HG03432 (cell line): Measurements from ENCODE around the gene CGB1.
"Not testable (repeated sequence)": the region's sequence is repeated elsewhere in the genome, so short reads cannot be mapped to it uniquely, and the experiment has no call there.

Experiments used
- ATAC-seq: cut with Tn5 transposase; IDR thresholded peaks from one replicate; pipeline ENCODE4 v1.9.1; 2021; ENCODE audit warnings: mild to moderate bottlenecking, moderate library complexity; ENCODE audit not compliant: unreplicated experiment

Gene CGB1

DNA sequence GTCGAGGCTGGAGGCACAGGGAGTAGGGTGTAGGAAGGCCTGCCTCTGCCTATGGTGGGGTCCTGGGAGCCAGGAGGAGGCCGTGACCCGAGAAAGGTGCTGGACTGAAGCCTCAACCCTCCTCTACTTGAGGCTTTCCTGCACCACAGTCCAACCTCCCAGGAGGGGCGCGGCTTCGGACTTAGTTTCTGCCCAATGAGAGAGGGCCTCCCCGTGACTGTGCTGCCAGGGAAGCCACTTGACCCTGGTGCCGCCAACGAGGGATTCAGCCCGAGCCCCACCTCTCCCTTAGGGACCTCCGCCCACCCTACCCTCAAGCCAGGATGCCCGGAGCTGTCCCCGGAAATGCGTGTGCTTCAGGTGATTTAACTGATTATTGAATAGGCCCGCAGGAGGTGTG, 12.5 kb downstream of the CGB1 start, which contains the start of gene CGB3:
Gene CGB3, minus strand, starts transcription at position 101 of the 400 bp plus-strand sequence. CDS start 362 bp downstream, outside the sequence.
- not testable (repeated sequence) for ATAC-seq

DNA sequence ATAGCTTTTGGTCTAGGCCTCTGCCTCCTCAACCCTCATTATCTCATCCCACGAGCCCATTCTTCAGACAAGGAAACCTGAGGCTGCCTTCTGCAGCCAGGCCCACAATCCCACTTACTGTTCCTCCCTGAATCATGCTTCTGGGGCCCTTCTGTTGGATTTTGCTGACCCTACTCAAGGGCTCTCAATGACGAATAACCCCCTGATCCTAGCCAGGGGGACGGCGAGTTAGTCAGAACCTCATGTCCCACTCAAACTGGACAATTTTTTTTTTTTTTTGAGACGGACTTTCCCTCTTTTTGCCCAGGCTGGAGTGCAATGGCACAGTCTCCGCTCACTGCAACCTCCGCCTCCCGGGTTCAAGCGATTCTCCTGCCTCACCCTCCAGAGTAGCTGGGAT, 14.6 kb downstream of the CGB1 start:
- ATAC-seq, result no peak

DNA sequence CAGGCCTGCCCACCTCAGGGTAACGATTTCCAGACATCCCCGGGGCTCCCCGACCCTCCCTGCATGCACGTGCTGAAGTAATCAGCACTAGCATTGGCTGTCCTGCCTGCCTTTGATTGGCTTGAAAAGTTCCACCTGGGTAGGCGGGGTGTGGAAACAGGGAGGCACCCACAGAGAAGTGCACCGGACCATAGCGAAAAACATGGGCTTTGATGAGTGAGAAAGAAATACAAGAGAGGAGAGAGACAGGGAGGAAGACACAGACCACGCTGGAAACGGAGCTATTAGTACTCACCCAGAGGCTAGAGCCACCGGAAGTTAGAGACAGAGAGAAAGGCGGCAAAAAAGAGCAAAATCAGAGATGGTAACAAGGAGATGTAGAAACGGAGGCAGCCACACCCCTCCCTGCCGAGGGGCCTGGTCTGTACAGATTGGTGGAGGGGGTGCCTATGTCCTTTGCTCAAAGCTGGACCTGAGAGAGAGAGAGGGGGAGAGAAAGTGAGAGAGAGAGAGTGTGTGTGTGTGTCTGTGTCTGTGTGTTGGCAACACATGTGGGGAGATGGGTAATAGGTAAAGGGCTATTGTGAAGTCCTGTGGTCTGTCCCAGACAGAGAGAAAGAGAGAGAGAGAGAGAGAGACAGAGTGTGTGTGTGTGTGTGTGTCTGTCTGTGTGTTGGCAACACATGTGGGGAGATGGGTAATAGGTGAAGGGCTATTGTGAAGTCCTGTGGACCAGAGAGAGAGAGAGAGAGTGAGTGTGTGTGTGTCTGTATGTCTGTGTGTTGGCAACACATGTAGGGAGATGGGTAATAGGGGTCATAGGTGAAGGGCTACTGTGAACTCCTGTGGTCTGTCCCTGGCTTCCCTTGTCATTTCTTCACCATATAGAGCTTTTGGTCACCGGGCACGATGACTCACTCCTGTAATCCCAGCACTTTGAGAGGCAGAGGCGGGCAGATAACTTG, 15.5 kb downstream of the CGB1 start:
- no peak for ATAC-seq

DNA sequence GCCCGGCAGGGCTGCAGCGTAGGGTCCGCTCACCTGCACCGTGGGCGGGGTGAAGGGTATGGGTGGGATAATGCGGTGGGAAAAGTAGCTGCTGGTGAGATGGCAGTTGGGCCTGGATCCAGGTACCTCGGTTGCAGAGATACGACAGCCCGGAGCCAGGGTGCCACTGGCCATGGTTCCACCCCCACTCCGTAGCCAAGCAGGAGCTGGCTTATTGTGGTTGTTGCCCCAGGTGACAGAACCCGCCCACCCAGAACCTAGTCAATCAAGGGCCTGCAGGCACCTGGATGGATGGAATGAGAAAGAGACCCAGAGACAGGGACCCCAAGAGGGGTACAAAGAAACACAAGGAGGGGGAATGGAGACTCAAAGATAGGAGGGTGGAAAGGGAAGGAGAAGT, 16.4 kb downstream of the CGB1 start:
- ATAC-seq, result no peak

DNA sequence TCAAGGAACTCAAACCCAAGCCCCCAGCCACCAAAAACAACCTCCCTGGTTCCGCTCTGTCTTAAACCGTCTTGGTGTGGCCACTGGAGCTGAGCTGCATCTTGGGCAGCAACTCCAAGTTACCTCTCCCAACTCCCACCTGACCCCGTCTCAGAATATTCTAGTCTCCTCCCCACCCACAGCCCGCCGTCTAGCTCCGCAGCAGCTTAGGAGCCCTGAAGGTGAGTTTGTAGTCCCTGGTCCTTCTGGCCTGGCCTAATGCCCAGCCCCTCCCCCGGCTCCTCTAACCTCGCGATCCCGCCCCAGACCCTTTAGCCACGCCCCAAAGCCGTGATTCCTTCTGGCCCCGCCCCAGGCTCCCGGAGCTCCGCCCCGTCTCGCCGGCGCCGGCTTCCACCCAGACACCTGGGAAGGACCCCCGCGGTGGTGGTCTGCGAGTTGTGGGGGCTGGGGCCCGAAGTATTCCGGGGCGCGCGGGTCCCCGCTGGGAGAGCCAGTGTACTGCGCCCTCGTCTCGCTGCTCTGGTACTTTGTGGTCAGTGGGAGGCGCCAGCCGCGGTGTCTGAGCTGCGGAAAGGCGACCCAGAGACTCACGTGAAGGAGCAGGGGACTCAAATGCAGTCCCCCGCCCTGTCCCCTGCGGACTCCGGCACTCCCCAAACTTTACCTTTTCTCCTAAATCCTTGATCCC, 17.3 kb downstream of the CGB1 start:
- no peak for ATAC-seq

DNA sequence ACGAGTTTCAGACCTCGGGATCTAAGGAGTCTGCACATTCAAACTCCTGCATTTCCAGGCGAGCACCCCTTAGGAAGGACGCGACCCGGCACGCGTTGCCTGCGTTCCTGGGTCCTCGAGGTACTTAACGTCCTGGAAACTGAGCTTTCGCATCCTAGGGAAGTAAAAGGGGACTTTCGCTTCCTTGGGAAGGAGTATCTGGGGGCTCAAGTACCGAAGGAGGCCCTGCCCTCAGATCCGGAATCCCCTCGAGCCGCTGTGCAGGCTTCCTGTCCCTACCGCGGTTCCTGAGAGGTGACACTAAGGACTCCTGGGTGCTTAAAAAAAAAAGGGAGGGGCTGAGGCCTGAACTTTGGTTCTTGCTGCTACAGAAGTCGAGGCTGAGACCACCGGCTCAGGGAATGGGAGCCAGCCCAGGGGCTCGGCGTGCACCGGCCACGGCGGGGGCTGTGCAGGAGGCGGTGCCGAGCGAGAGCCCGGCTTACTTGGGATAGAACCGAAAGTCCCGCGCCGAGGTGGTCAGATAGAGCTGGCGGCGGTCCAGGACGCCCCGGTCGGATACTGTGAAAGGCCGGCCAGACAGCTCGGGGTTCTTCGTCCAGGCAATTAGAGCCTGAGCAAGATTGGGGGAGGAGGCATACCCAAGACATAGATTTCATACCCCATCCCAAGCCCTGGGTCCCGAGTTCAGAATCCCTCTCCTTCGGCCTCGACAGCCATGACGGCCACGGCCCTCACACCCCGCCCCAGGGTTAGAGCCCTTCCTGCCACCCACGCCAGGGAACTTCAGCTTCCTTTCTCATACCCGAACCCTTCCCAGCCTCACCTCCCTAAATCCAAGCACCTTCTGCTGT, 18.1 kb downstream of the CGB1 start:
- ATAC-seq, result not testable (repeated sequence)

DNA sequence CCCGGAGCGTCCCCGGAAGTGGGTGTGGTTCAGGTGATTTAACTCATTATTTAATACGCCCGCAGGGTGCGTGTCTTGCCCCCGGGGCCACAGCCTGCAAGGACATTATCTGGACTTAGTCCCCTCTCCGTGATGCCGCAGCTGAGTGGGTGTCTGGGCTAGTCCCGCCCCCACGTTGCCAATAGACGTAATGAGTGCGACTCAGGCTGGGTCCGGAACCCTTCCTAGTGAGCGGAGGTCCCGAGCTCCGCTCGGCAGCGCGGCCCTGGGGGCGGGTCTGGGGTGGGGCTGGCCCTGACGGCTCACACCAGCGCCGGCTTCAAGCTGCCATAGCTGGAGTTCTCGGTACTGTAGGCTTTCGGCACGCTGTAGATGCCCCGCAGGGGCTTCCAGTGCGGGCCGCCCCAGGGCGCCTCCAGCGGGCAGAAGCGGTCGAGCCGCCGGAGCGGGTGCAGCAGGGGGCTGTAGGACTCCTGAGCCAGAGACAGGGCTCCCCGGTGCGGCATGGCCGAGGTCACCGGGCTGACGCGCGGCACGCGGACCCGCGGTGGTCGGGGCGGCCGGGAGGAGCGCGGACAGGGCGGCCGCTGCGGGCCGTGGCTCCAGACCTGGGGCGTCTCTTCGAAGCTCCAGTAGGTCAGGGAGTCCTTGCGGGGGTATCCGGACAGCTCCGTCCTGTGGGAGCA, 18.9 kb downstream of the CGB1 start:
- peak; percentile 49 for ATAC-seq

DNA sequence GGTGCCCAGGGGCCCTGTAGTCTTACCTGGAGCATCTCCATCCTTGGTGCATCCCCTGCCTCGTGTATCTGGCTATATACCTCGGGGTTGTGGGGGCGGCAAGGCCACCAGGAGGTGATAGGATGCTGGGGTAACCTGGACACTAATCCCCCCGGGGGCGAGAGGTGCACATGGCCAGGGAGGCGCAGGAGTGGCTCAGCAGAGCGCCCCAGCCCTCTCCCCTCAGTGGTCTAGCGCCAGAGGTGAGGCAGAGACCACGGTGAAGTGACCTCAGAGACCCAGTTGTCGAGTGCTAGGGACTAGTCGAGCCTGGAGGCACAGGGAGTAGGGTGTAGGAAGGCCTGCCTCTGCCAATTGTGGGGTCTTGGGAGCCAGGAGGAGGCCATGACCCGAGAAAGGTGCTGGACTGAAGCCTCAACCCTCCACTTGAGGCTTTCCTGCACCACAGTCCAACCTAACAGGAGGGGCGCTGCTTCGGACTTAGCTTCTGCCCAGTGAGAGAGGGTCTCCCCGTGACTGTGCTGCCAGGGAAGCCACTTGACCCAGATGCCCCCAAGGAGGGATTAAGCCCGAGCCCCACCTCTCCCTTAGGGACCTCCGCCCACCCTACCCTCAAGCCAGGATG, 19.5 kb downstream of the CGB1 start, which contains the start of gene LHB:
Gene LHB, minus strand, starts transcription at position 51 of the 625 bp plus-strand sequence. Its CDS starts 10 bp downstream, at position 41.
- no peak for ATAC-seq

DNA sequence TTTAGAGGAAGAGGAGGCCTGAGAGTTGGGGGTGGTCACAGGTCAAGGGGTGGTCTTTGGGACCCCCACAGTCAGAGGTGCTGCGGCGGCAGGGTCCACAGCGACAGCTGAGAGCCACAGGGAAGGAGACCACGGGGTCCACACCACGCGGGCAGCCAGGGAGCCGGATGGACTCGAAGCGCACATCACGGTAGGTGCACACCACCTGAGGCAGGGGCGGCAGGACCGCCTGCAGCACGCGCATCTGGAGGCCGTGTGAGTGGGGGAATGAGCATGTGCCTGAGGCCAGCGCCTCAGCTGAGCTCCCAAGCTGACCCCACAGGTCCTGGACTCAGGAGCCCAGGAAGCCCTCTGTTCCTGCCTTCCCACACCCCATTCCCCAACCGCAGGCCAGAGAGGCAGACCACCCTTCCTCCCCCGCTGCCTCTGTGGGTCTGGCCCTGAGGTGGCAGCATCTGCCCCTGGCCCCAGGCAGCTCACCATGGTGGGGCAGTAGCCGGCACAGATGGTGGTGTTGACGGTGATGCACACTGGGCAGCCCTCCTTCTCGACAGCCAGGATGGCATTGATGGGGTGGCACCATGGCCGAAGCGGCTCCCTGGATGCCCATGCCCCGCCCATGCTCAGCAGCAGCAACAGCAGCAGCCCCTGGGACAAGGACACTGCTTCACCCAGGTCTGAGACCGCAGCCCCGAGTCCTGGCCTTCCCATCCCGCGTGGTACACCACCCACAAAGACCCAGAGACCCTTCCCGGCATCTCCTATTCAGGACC, 20.4 kb downstream of the CGB1 start:
- no peak for ATAC-seq

DNA sequence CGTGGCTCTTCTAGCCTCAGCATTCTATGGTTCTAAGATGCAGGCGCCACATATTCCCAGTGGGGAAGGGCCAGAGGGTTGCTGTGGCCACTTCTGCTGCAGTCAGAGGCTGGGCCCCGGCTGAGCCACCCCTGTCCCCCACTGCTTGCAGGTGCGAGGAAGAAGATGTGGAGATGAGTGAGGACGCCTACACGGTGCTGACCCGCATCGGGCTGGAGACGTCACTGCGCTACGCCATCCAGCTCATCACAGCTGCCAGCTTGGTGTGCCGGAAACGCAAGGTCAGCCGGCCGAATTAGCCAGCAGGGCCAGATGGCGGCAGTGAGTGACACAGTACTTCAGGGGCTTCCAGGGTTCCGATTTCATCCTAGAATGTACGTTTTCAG, 21.8 kb downstream of the CGB1 start:
- no peak for ATAC-seq

DNA sequence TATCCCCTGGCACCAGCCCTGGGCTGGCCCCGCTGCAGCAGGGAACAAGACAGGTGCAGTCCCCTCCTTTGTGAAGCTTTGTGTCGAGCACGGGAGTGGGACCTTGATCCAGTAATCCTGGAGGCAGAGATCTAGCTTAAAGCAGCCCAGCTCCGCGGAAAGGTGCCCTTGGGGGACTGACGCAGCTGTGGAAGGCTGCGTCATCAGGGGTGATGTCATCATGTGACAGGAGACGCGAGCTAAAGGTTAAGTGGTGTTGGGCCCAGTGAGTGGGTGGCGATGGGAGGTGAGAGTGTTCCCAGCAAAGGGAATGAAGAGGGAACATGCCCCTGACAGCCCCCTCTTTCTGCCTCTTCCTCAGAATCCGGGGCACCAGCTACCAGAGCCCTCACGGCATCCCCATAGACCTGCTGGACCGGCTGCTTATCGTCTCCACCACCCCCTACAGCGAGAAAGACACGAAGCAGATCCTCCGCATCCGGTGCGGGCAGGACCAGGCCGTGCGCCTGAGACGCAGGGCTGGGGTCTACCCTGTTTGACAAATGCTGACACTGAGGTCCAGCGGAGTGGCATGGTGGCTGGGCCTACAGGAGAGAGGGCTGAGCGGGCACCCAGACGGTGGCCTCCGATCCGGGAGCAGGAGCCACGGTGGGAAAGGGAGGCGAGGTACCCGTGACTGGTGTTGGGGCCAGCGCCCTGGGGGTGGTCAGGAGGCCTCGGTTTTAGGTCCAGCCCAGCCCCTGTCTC, 22.4 kb downstream of the CGB1 start:
- ATAC-seq, result no peak

DNA sequence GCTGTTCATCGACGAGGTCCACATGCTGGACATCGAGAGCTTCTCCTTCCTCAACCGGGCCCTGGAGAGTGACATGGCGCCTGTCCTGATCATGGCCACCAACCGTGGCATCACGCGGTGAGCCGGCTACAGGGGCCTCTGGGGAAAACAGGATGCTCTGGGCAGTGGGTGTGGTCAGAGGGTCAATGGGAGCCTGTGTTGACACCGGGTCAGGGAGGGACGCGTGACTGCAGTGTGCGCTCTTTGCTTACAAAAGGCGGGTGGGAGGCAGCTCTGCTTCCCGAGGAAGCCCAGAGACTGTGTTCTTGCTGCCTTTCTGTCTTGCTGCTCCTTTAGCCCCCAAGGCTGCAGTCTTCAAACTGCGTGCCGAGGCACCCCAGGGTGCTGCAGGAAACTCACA, 25.5 kb downstream of the CGB1 start:
- no peak for ATAC-seq

DNA sequence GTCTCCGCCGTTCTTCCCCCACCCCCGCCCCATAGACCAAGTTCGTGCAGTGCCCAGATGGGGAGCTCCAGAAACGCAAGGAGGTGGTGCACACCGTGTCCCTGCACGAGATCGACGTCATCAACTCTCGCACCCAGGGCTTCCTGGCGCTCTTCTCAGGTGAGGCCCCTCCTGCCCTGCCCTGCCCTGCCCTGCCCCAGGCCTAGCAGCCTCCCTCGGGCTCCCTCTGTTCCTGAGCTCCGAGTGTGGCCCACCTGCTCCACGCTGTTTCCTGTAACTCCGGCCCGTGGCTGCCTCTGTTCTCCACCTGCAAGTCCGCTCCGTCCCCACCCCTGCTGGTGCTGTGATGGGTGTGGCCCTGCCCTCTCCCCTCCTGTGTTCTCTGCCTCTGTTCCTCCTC, 26.2 kb downstream of the CGB1 start:
- ATAC-seq, result no peak

DNA sequence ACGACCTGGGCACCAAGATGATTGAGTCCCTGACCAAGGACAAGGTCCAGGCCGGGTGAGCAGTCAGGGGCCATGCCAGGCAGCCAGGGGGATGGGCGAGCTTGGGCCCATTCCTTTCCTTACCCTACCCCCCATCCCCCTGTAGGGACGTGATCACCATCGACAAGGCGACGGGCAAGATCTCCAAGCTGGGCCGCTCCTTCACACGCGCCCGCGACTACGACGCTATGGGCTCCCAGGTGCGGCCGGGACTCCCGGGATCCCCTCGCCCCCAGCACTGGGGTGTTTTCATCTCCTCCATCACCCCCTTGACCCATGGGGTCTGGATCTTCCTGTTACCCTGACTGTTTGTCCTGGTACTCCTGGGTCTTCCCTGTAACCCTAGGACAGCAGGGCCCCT, 26.9 kb downstream of the CGB1 start:
- ATAC-seq, result no peak

DNA sequence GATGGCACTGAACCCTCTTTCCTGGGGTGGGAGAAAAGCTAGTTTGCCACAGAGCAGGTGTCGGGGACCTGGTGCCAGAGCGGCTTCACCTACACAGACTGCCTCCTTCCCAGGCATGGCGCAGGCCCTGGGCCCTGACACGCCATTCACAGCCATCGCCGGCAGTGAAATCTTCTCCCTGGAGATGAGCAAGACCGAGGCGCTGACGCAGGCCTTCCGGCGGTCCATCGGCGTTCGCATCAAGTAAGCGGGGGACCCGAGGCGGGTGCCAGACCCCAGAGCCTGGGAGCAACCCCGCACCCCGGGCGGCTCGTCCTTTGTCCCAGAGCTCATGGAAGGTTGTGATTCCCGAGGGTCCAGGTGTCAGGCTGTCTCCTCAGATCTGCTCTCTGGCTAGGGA, 29.8 kb downstream of the CGB1 start:
- no peak for ATAC-seq

DNA sequence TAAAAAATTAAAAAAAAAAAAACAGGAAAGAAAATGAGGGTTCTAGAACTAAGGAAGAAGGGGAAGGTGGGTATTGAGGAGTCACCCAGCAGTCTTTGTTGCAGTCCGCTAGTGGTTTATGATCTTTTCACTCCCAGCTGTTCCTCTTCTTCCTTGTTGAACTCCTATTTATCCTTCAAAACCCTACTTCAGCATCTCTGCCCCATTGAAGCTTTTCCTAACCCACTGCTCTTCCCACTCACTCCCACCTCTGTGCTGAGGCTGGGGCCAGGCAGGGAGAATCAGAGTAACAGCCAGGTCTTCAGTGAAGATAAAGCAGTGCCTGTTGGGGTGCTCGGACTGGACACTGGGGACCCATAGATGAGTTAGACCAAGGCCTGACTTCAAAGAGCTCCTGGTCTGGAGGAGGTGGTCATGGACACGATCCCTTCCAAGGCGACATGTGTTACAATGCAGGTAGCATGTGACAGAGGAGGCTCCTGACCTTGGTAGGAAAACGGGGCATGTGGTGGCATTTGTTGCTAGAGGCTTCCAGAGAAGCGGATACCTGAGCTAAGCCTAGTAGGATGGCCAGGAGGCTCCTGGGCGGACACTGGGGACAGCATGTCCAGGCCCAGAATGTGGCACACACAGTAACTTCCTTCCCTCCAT, 31.6 kb downstream of the CGB1 start:
- ATAC-seq, result no peak

DNA sequence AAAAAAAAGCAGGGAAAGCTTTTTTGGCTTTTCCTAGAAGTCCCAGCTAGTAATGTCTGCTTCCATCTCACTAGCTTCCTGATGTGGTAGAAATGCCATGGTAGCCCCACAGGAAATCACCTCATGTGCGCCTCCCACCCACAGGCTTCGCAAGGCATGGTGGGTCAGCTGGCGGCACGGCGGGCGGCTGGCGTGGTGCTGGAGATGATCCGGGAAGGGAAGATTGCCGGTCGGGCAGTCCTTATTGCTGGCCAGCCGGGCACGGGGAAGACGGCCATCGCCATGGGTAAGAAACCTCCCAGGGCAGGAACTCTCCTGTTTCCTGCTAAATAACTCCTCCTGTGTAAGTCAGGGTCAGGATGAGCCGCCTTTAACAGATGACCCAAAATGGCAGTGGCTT, 32.6 kb downstream of the CGB1 start:
- ATAC-seq, result no peak
